Measurements from ENCODE around the gene KCNJ8.

KCNJ8 gene

GRCh38 chr12:21715386-21715785 is 59.1 kb downstream of the KCNJ8 start:
- no peak for DNase-seq (ENCODE audit: low read depth in 2 of 2)
